Astrocyte of the spinal cord (primary cell): ENCODE results near the gene CCDC174.

Source experiments
- DNase-seq: peaks from one replicate; pipeline ENCODE4 v3.0.0; 2011; ENCODE audit warnings: low read depth, low spot score
- H3K4me3 ChIP-seq: 2 replicates; pipeline ENCODE4 v1.5.1; 2011; ENCODE audit warnings: low read depth, mild to moderate bottlenecking, low read length, moderate library complexity
- in situ Hi-C: cut with HindIII; loops from 2 replicates; pipeline ENCODE4 v1.10.0; 2017; ENCODE audit warnings: low sequenced_read_pairs
- TF ChIP-seq, protein P1 (sequence below): IDR thresholded peaks from 2 replicates; pipeline ENCODE4 v1.5.1; 2012; ENCODE audit warnings: low read depth, mild to moderate bottlenecking, low read length, inconsistent platforms

The CCDC174 gene

DNA sequence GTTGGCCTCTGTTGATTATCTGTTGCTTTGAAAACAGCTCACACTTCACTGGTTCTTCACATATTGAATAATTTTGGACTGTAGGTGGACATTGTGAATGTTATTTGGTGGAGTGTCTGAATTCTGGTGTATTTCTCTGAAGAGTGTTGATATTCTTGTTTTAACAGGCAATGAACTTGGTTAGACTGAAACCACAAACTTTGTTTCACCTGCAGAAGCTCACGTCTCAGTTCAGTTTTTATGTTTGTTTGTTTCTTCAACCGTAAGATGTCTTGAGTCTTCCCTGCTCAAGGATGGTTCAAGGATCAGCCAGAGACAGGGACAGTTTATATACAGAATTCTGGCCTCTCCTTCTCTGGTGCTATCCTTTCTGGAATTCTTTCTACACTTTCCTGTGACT is 67.0 kb downstream of the CCDC174 start:
- no peak overlapping the region for H3K4me3 ChIP-seq
- in situ Hi-C loops = no loop called here
- TF ChIP-seq, protein P1, sequence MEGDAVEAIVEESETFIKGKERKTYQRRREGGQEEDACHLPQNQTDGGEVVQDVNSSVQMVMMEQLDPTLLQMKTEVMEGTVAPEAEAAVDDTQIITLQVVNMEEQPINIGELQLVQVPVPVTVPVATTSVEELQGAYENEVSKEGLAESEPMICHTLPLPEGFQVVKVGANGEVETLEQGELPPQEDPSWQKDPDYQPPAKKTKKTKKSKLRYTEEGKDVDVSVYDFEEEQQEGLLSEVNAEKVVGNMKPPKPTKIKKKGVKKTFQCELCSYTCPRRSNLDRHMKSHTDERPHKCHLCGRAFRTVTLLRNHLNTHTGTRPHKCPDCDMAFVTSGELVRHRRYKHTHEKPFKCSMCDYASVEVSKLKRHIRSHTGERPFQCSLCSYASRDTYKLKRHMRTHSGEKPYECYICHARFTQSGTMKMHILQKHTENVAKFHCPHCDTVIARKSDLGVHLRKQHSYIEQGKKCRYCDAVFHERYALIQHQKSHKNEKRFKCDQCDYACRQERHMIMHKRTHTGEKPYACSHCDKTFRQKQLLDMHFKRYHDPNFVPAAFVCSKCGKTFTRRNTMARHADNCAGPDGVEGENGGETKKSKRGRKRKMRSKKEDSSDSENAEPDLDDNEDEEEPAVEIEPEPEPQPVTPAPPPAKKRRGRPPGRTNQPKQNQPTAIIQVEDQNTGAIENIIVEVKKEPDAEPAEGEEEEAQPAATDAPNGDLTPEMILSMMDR = no peak
- DNase-seq = no peak

GRCh38 chr3:14719006-14719405 is 67.4 kb downstream of the CCDC174 start:
- in situ Hi-C loops = no loop called here
- TF ChIP-seq, protein P1 = no peak
- DNase-seq = no peak
- H3K4me3 ChIP-seq = no peak overlapping the region

DNA sequence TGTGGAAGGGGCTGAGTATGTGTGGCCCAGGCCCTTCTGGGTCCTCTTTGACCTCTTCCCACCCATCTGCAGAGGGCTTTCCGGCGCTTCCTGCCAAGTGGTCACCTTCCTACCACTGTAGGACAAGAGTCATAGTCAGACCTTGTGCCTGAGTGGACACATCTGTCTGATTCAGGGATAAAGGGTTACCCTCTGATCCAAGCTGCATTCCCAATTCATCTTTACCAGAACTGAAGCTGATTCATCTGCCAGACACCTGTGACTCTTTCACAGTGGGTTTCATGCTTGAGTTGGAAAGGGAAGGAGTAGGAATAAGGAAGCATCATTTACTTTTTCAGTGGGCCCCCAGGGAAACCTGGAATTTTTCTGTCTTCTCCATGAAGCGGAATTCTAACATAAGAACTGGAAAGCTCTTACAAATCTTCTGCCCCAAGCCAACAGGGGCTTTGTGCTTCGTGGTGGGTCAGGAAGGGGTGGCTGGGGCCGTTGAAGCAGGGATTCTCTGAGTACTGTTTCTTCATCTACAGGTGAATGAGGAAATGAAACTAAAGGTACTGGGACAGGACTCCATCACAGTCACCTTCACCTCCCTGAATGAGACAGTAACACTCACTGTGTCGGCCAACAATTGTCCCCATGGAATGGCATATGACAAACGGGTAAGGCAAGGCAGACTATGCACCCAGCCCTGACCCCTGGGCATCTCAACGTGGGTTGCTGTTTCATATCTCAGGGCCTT is 69.7 kb downstream of the CCDC174 start:
- DNase-seq = no peak
- H3K4me3 ChIP-seq = no peak overlapping the region
- in situ Hi-C loops = no loop called here
- TF ChIP-seq, protein P1 = no peak
